GM12891 (cell line): Measurements from ENCODE around the gene IGSF8.

Source experiments
- POLR2A ChIP-seq: IDR thresholded peaks from 2 replicates; pipeline ENCODE4 v1.6.1; 2011; ENCODE audit warnings: low read depth, low read length, control low read depth
- POLR2AphosphoS5 ChIP-seq: IDR thresholded peaks from 2 replicates; pipeline ENCODE4 v1.6.1; 2011; ENCODE audit warnings: low read depth, low read length, control low read depth
- TAF1 ChIP-seq: IDR thresholded peaks from 2 replicates; pipeline ENCODE4 v1.6.1; 2011; ENCODE audit warnings: low read depth, low read length, control low read depth

- TF ChIP-seq POLR2AphosphoS5, result no peak
- TF ChIP-seq POLR2A, result no peak
- TF ChIP-seq TAF1, result no peak
Measured at GRCh38 chr1:160130939-160131338, 32.5 kb upstream of the IGSF8 start.
